ENCODE results near the gene TUSC1. TPM values are rescaled to one million over a fixed set of nuclear protein-coding genes. Genes with fewer than 3 reads are reported as not detected.
"Not testable (repeated sequence)": the region's sequence is repeated elsewhere in the genome, so short reads cannot be mapped to it uniquely, and the experiment has no call there.

TUSC1 gene
- total RNA-seq, 1 donor, result 0.52 TPM

DNA sequence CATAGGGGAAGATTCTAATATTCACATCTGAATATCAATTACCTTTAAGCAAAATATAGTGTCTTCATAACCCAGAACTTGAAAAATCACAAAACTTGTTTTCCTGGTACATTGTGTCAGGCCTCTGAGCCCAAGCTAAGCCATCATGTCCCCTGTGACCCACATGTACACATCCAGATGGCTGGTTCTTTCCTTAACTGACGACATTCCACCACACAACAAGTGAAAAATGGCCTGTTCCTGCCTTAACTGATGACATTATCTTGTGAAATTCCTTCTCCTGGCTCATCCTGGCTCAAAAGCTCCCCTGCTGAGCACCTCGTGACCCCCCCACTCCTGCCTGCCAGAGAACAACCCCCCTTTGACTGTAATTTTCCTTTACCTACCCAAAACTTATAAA, 2.4 kb downstream of the TUSC1 start:
- not testable (repeated sequence) for H3K27me3 ChIP-seq (ENCODE audit: insufficient read depth, low read length); H3K4me3 ChIP-seq (ENCODE audit: low read length); H3K9me3 ChIP-seq (ENCODE audit: low read depth, low read length)
- H3K4me1 ChIP-seq (ENCODE audit: insufficient read depth, low read length), result peaks cover 12% of the 10 kb centered on the region

DNA sequence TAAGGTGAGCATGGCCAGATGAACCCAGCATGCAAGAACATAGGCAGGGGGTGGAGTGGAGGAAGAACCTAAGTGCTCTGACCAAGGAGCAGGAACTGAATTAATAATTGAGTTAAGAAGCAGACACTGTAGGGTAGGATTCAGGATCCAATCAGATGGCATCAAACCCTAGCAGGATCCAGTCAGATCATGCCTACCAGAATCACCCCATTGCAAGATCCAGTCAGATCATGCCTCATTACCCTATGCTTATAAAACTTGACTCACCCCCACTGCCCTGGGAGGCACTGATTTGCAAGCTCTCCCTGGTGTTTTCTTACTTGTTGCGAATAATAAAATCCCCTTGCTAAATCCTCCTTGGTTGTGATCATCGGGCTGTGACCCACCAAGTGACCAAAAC, 19.7 kb downstream of the TUSC1 start:
- Histone ChIP-seq H3K4me3 (ENCODE audit: low read length) (no peak overlapping the region), H3K9me3 (ENCODE audit: low read depth, low read length) (no peaks in the 10 kb centered on the region), H3K27me3 (ENCODE audit: insufficient read depth, low read length) (no peaks in the 10 kb centered on the region), H3K4me1 (ENCODE audit: insufficient read depth, low read length) (no peaks in the 10 kb centered on the region)

DNA sequence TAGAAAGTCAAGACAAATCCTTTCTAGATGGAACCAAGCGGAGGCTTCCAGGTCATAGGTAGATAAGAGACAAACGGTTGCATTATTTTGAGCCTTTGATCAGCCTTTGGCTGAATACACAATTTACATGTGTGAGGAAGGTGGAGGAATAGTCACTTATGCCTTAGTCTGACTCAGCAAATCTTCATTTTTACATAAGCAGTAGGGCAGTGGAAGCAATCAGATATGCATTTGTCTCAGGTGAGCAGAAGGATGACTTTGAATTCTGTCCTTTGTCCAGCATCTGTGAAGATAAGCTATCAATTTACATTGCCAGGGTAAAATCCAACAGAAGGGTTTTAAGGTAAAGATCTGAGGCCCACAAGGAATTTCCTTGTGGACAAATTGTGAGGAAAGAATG, 23.8 kb downstream of the TUSC1 start:
- Histone ChIP-seq H3K4me1 (ENCODE audit: insufficient read depth, low read length) (no peaks in the 10 kb centered on the region), H3K27me3 (ENCODE audit: insufficient read depth, low read length) (no peaks in the 10 kb centered on the region), H3K9me3 (ENCODE audit: low read depth, low read length) (no peaks in the 10 kb centered on the region), H3K4me3 (ENCODE audit: low read length) (no peak overlapping the region)

DNA sequence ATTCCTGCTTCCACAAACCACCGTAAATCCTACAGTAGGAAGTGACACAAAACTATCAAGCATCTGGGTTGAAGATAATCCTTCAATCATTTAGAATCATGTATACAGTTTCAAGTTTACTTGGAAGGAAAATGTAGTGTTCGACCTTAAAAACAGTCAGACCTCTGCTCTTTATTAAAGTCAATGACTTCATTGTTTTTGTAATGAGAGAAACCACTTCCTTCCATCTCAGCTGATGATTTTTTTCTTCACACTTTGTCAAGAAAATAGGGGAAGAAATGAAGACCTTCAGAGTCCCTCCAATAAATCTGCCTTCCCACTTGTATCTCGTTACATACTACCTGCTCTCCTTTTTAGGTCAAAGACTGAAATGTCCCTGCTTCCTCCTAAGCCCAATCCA, 30.1 kb downstream of the TUSC1 start:
- Histone ChIP-seq H3K27me3 (ENCODE audit: insufficient read depth, low read length) (no peaks in the 10 kb centered on the region), H3K4me1 (ENCODE audit: insufficient read depth, low read length) (no peaks in the 10 kb centered on the region), H3K9me3 (ENCODE audit: low read depth, low read length) (no peaks in the 10 kb centered on the region), H3K4me3 (ENCODE audit: low read length) (no peak overlapping the region)

DNA sequence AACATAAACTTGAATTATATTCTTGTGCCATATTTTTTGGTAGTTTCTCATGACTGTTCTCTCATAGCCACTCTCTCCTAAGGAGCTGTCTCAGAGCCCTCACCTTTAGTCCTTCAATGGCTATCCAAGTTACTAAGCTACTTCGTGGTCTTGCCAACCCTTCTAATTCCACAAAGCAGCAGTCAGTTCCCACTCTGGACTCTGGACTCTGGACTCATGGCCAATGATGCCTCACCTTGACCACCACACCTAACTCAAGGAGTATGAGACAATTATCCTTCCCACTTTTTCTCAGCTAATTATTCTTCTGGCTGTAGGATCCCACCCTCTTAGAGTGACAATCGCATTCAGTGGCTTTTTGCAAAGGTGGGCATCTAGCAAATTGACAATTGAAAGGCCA, 42.2 kb downstream of the TUSC1 start:
- no peaks in the 10 kb centered on the region for H3K4me1 ChIP-seq (ENCODE audit: insufficient read depth, low read length)
- H3K4me3 ChIP-seq (ENCODE audit: low read length), result no peak overlapping the region
- no peaks in the 10 kb centered on the region for H3K9me3 ChIP-seq (ENCODE audit: low read depth, low read length)
- H3K27me3 ChIP-seq (ENCODE audit: insufficient read depth, low read length), result no peaks in the 10 kb centered on the region

DNA sequence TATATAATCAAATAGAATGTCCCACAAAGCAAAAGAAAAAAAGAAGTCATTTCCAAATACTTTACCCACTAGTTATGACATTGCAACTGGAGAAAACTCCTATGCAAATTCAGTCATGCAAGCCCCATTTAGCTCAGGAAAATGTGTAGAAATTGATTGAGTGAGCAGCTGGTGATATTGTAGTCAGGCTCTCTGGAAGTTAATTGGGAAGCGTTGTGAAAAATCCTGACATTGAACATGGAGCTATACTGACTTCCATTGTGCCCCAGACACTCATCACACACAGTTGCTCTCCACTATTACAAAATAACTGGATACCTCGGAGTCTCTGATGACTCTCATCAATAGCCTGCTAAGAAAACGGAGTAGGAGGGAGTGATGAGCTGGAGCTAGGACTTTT, 49.0 kb downstream of the TUSC1 start:
- Histone ChIP-seq H3K9me3 (ENCODE audit: low read depth, low read length) (no peaks in the 10 kb centered on the region), H3K4me1 (ENCODE audit: insufficient read depth, low read length) (no peaks in the 10 kb centered on the region), H3K27me3 (ENCODE audit: insufficient read depth, low read length) (no peaks in the 10 kb centered on the region), H3K4me3 (ENCODE audit: low read length) (no peak overlapping the region)

Measured in mononuclear cell (primary cell).